Suprapubic skin (tissue), 3 donors: ENCODE data around the gene ATG4A.

Source experiments
- POLR2A ChIP-seq, 2 donors: fragments of 450-650 bp; IDR thresholded peaks; one replicate each; pipeline ENCODE4 v1.6.1; 2017; ENCODE audit warnings: antibody characterized with exemption in 2 of 2, mild to moderate bottlenecking in 2 of 2, moderate library complexity in 2 of 2
- TF ChIP-seq, protein P1 (sequence below), 2 donors: fragments of 200-600 bp in 1 of 2; fragments of 450-650 bp in 1 of 2; sonication (generic) in 1 of 2; IDR thresholded peaks; one replicate each; pipeline ENCODE4 v1.5.1; 2016 to 2019; ENCODE audit warnings: antibody characterized with exemption in 2 of 2, mild to moderate bottlenecking in 1 of 2, moderate library complexity in 1 of 2

DNA sequence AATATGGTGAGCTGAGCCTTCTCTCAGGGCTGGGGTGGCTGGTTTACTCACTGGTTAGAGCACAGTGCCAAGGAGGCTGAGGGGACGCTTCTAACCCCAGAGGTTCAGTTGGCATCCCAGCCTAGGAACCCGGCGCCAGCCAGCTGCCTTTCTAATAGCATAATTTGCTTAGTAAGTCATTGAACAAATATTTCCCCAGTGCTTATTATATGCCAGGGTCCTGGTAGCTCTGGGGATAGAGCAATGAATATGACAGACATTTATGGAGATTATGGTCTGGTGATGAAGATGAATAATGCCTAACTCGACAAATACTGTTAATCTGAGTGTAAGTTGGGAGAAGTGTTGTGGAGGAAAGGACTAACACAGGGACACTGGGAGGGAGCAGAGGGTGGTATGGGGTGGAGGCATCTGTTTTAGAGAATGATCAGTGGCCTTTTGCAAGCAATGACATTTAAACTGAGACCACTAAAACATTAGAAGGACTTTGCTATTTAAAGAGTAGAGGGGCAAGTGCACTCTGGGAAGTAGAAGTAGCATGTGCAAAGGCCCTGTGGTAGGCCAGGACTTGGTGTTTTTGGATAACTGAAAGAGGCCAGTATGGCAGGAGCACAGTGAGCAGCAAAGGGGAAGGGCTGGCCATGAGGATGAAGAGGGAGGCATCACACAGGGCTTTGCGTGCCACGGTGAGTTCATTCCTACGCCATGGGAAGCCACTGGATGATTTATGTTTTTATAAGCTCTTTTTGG lies 71.9 kb downstream of the ATG4A start:
- TF ChIP-seq, protein P1, sequence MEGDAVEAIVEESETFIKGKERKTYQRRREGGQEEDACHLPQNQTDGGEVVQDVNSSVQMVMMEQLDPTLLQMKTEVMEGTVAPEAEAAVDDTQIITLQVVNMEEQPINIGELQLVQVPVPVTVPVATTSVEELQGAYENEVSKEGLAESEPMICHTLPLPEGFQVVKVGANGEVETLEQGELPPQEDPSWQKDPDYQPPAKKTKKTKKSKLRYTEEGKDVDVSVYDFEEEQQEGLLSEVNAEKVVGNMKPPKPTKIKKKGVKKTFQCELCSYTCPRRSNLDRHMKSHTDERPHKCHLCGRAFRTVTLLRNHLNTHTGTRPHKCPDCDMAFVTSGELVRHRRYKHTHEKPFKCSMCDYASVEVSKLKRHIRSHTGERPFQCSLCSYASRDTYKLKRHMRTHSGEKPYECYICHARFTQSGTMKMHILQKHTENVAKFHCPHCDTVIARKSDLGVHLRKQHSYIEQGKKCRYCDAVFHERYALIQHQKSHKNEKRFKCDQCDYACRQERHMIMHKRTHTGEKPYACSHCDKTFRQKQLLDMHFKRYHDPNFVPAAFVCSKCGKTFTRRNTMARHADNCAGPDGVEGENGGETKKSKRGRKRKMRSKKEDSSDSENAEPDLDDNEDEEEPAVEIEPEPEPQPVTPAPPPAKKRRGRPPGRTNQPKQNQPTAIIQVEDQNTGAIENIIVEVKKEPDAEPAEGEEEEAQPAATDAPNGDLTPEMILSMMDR (IDR thresholded peaks at IDR 0.05) = no peak
- no peak for TF ChIP-seq POLR2A (IDR thresholded peaks at IDR 0.05)
